ENCODE data around the gene PSMA1.

Gene PSMA1

GRCh38 chr11:14500181-14500651 is 20.0 kb downstream of the PSMA1 start:
- no peak for TF ChIP-seq CTCF (IDR thresholded peaks at IDR 0.05)

- no peak for TF ChIP-seq CTCF (IDR thresholded peaks at IDR 0.05)
Observed at GRCh38 chr11:14499560-14500180, 20.5 kb downstream of the PSMA1 start, which contains the start of gene COPB1. Gene COPB1 (minus strand): TSS chr11:14499811. CDS start chr11:14498928, 883 bp downstream.

GRCh38 chr11:14499178-14499559 is 21.0 kb downstream of the PSMA1 start:
- TF ChIP-seq CTCF (IDR thresholded peaks at IDR 0.05): no peak

GRCh38 chr11:14480716-14481115 is 39.5 kb downstream of the PSMA1 start:
- TF ChIP-seq CTCF (IDR thresholded peaks at IDR 0.05): no peak

GRCh38 chr11:14471127-14471526 is 49.1 kb downstream of the PSMA1 start:
- TF ChIP-seq CTCF (IDR thresholded peaks at IDR 0.05): no peak

GRCh38 chr11:14463623-14464022 is 56.6 kb downstream of the PSMA1 start:
- no peak for TF ChIP-seq CTCF (IDR thresholded peaks at IDR 0.05)

GRCh38 chr11:14460147-14460546 is 60.0 kb downstream of the PSMA1 start:
- TF ChIP-seq CTCF (IDR thresholded peaks at IDR 0.05): no peak

- TF ChIP-seq CTCF (IDR thresholded peaks at IDR 0.05): no peak
Observed at GRCh38 chr11:14458377-14458776, 61.8 kb downstream of the PSMA1 start.

All from LNCAP (cell line).